Right lobe of liver (tissue), 6 donors: ENCODE data around the gene PCDH12. TPM values are rescaled to one million over a fixed set of nuclear protein-coding genes. Genes with fewer than 3 reads are reported as not detected.

Experiments used
- ATAC-seq, 4 donors: fragments of 200-7000 bp; cut with Tn5 transposase; one replicate each; pipeline ENCODE4 v1.9.1; 2020; ENCODE audit warnings: mild to moderate bottlenecking in 4 of 4, moderate library complexity in 4 of 4
- DNase-seq, 3 donors: peaks; one replicate each; pipeline ENCODE4 v3.0.0-alpha.2; 2020
- H3K27ac ChIP-seq, 3 donors: fragments of 200-600 bp; one replicate each; pipeline ENCODE4 v1.8.0; 2022
- H3K27me3 ChIP-seq, 2 donors: fragments of 200-600 bp; one replicate each; pipeline ENCODE4 v1.8.0; 2022
- H3K36me3 ChIP-seq, 4 donors: fragments of 200-600 bp; sonication (generic) in 1 of 4; one replicate each; pipeline versions ENCODE4 v1.5.1 to v1.8.0; 2017 to 2022; ENCODE audit warnings: control low read depth in 1 of 4
- H3K4me1 ChIP-seq, 4 donors: fragments of 200-600 bp; sonication (generic) in 1 of 4; one replicate each; pipeline versions ENCODE4 v1.5.1 to v1.8.0; 2017 to 2022; ENCODE audit warnings: control low read depth in 1 of 4
- H3K4me3 ChIP-seq, 3 donors: fragments of 200-600 bp; one replicate each; pipeline ENCODE4 v1.8.0; 2022
- H3K9me3 ChIP-seq, 4 donors: fragments of 200-600 bp; sonication (generic) in 1 of 4; one replicate each; pipeline versions ENCODE4 v1.5.1 to v1.8.0; 2017 to 2022; ENCODE audit warnings: control low read depth in 1 of 4
- POLR2A ChIP-seq: fragments of 450-650 bp; IDR thresholded peaks from one replicate; pipeline ENCODE4 v1.6.1; 2017; ENCODE audit warnings: antibody characterized with exemption, mild to moderate bottlenecking
- WGBS: methylation state at CpG from one replicate; pipeline ENCODE4 v1.1.6; 2018; ENCODE audit warnings: low coverage, low lambda C conversion rate; ENCODE audit not compliant: insufficient coverage; ENCODE audit errors: missing lambda C conversion rate; 5-methylcytosine and 5-hydroxymethylcytosine counted together
- intact Hi-C, 2 donors: fragments of 100-400 bp; cut with DNase I; formaldehyde crosslinking; loops; one replicate each; pipeline versions ENCODE4 v1.11.2 to v1.14.1; 2022
- total RNA-seq, 6 experiments: library from RNA; depleted of rRNA in 2 of 6; stranded (reverse); fragments of >200 nt in 2 of 6; fragmentation: NEBNext Ultra II Directional in 3 of 6; extraction: Animal tissue kit (Norgen Biotek cat#: 25700) in 3 of 6; gene quantifications; one replicate each; pipeline versions ENCODE4 v1.1.0 to v1.2.4, GENCODE V29; 2016 to 2023
- TF ChIP-seq, protein P1 (sequence below), 4 donors: fragments of 200-600 bp in 3 of 4; fragments of 450-650 bp in 1 of 4; IDR thresholded peaks; one replicate each; pipeline versions ENCODE4 v1.5.1 to v1.8.0; 2016 to 2022; ENCODE audit warnings: antibody characterized with exemption in 4 of 4, mild to moderate bottlenecking in 2 of 4
- donor health status: DM: no; HTN: yes; CAD: no.
- donor health status: DM: no; HTN: no; CAD: no.
- donor health status: DM: no; HTN: no; CAD: no.
- donor health status: DM: no; HTN: yes; CAD: no.
- donor health status: DM: no; HTN: yes; CAD: no.

Gene PCDH12
- total RNA-seq, 6 experiments from 2014 or later = 1.5 to 4.4 (median 1.9) TPM

DNA sequence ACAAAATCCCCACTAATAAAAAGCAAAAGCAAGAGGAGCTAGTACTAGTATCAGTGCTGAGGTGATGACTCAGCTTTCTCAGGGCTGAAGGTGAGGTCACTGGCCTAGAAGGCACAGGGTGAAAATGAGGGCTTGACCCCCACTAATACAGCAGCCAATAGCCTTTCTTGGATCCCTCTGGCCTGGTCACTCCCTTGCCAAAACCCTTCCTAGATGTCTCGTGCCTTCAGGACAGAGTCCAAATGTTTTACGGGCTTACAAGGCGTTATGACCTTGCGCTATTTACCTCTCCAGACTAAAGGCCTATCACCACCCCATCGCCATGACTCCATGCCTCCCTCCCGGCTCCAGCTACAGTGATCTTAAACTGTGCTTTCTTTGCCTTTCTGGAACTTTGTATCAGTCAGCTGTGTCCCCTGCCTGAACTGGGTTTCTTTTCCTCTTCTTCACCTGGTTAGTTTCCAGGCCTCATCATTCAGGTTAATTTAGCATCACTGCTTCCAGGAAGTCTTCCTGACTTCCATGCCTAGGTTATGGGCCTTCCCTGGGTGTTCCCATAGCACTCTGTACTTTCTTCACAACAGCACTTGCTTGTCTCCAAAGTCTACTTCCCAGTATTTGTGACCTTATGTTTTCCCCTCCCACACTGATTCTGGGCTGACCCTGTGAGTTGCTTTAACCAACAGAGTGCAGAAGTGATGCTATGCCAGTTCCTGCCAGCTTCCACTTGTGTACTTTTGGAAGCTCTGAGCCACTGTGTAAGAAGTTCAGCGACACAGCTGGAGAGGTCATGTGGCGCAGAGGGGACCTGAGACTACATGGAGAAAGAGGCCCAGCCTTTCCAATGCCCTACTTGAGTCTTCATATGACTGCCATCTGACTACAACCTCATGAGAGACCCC, 38.5 kb downstream of the PCDH12 start:
- Histone ChIP-seq H3K27ac (peak overlapping the region in 2 of 3 donors; percentile 19 to 73), H3K4me3 (no peak overlapping the region), H3K9me3 (no peaks in the 10 kb centered on the region), H3K27me3 (no peaks in the 10 kb centered on the region), H3K36me3 (no peaks in the 10 kb centered on the region), H3K4me1 (peaks cover 0 to 23% (median 9%) of the 10 kb centered on the region in 4 donors)
- intact Hi-C loops = no loop called here
- TF ChIP-seq, protein P1, sequence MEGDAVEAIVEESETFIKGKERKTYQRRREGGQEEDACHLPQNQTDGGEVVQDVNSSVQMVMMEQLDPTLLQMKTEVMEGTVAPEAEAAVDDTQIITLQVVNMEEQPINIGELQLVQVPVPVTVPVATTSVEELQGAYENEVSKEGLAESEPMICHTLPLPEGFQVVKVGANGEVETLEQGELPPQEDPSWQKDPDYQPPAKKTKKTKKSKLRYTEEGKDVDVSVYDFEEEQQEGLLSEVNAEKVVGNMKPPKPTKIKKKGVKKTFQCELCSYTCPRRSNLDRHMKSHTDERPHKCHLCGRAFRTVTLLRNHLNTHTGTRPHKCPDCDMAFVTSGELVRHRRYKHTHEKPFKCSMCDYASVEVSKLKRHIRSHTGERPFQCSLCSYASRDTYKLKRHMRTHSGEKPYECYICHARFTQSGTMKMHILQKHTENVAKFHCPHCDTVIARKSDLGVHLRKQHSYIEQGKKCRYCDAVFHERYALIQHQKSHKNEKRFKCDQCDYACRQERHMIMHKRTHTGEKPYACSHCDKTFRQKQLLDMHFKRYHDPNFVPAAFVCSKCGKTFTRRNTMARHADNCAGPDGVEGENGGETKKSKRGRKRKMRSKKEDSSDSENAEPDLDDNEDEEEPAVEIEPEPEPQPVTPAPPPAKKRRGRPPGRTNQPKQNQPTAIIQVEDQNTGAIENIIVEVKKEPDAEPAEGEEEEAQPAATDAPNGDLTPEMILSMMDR (IDR thresholded peaks at IDR 0.05) = no peak
- TF ChIP-seq POLR2A = no peak
- ATAC-seq (peak; percentile 37 to 60 (median 48)), DNase-seq (peak in 2 of 3 donors; percentile 50 to 67)
- 30% methylated on average over 5 of the region's 8 CpGs for WGBS

DNA sequence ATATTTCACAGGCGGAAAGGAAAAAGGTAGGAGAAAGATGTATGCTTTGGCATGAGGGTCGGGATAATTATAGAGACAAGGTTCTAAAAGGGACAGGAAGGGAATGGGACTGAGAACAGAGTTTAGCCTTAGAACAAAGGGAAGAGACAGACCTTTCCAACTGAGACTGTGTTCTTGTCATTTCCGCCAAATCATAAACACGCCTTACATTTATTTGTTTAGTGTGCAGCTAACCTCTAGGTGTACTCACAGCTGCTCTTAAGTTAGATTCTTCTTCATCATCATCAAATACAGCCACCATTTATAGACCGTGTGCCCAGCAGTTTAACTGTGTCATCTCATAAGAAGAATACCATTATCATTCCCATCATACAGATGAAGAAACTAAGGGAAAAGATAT, 40.2 kb downstream of the PCDH12 start:
- Histone ChIP-seq H3K9me3 (no peaks in the 10 kb centered on the region), H3K4me3 (no peak overlapping the region), H3K27me3 (no peaks in the 10 kb centered on the region), H3K4me1 (peaks cover 0 to 27% (median 4%) of the 10 kb centered on the region in 4 donors), H3K27ac (no peak overlapping the region), H3K36me3 (no peaks in the 10 kb centered on the region)
- ATAC-seq (no peak), DNase-seq (no peak)
- TF ChIP-seq, protein P1 (IDR thresholded peaks at IDR 0.05) = no peak
- TF ChIP-seq POLR2A = no peak
- WGBS = 81% methylated on average over 5 of the region's 5 CpGs
- intact Hi-C loops = no loop called here

DNA sequence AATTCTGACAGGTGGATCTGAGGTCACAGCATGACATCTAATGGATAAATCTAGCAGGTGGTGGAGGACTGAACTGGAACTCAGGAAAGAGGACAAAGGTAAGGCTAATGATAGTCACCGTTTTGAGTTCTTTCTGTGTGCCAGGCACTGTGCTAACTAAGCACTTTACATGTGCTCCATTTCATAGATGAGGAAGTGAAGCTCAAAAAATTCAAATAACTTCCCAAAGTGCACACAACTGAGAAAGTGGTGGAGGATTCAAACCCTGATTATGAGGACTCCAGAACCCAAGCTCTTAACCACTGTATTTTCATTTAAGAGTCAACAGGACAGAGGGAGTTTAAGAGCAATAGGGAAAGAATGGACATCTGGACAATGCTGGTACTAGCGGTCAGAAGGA, 41.5 kb downstream of the PCDH12 start:
- Histone ChIP-seq H3K9me3 (no peaks in the 10 kb centered on the region), H3K36me3 (no peaks in the 10 kb centered on the region), H3K27ac (no peak overlapping the region), H3K4me3 (no peak overlapping the region), H3K4me1 (peaks cover 0 to 27% (median 3%) of the 10 kb centered on the region in 4 donors), H3K27me3 (no peaks in the 10 kb centered on the region)
- DNase-seq (no peak), ATAC-seq (no peak)
- intact Hi-C loops = no loop called here
- TF ChIP-seq, protein P1 (IDR thresholded peaks at IDR 0.05) = no peak
- TF ChIP-seq POLR2A = no peak
- 46% methylated on average over 2 of the region's 2 CpGs for WGBS

DNA sequence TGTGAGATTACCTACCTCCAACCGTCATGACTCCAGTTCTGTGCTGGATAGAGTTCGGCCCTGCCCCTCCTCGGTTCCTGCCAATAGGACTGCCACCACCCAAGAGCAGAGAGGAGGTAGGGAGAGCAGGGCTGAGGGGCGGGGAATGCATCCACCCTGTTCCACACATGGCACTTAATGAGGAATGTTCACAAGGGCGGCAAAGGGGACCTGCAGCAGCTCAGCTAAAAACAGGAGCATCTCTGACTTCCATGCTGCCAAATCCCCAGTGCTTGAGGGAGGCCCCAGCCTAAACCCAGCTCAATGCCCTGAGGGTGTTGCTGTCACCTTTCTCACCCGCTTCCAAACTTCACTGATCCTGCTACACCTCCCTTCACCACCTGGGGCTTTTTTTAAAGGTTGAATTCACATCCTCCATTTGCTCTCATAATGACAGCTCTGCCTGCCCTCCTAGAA, 42.1 kb downstream of the PCDH12 start:
- H3K27ac ChIP-seq = no peak overlapping the region
- peaks cover 0 to 27% (median 3%) of the 10 kb centered on the region in 4 donors for H3K4me1 ChIP-seq
- no peaks in the 10 kb centered on the region for H3K27me3 ChIP-seq
- DNase-seq = no peak
- H3K4me3 ChIP-seq = no peak overlapping the region
- no peaks in the 10 kb centered on the region for H3K36me3 ChIP-seq
- 93% methylated on average over 3 of the region's 6 CpGs for WGBS
- intact Hi-C loops = no loop called here
- no peaks in the 10 kb centered on the region for H3K9me3 ChIP-seq
- ATAC-seq = no peak
- TF ChIP-seq POLR2A = no peak
- TF ChIP-seq, protein P1 (IDR thresholded peaks at IDR 0.05) = no peak
